Fibroblast of skin of left biceps (primary cell): Measurements from ENCODE around the gene BUD31.
"Not testable (repeated sequence)": the region's sequence is repeated elsewhere in the genome, so short reads cannot be mapped to it uniquely, and the experiment has no call there.

Source experiments
- DNase-seq, 2 experiments: peaks; one replicate each; pipeline ENCODE4 v3.0.0-alpha.2; 2013; ENCODE audit warnings: low read depth in 2 of 2

The BUD31 gene

DNA sequence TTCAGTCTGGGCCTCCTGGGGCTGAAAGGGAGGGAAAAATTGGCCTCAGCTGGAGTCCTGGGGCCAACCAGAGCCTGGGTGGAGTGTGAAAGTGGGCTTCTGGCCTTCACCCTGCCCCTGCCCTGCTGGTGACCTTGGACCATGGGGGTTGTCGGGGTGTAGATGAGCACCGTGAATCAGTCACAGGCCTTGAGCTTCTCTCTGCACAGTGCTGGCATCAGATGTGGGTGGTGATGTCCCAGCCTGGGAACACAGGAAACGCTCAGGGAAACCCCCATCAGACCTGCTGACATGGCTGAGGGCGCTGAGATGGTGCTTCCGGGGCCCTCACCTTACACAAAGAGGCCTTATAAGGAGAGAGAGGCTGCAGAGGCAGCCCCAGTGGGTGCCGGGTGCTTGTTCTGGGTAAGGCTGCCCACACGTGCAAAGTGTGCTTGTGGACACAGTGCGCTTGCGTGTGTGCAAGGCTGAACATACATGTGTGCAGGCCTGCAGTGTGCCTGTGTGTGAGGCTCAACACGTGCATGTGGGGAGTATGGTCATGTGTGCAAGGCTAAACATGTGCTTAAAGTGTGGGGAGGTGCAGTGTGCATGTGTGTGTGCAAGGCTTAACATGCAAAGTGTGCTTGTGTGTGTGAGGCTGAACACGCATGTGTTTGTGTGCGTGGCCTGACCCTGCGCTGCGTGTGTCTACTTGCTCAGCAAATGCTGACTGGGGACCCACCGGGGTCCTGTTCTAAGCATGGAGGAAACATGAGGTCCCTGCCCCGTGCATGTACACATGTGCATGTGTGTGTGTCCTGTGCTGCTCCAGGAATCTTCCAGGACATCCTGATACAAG is 27.7 kb upstream of the BUD31 start:
- DNase-seq: no peak

DNA sequence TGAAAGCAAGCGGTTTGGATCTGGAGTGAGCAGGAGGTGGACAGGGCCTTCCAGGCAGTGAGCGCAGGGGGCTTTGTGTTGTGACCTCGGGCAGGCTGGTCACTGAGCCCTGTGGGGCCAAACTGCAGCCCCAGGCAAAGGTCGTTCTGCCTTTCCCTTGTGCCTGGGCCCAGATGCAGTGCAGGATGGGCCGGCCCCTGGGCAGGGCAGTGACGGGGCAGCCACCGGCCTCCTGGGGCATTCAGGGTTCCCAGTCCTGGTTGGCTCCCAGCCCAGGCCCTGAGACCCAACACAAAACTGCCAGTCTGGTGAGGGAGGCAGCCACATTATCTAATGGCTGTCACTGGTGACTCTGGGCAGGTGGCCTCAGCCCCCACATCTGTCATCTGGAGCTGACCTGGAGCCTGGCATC is 27.1 kb upstream of the BUD31 start:
- DNase-seq: no peak

DNA sequence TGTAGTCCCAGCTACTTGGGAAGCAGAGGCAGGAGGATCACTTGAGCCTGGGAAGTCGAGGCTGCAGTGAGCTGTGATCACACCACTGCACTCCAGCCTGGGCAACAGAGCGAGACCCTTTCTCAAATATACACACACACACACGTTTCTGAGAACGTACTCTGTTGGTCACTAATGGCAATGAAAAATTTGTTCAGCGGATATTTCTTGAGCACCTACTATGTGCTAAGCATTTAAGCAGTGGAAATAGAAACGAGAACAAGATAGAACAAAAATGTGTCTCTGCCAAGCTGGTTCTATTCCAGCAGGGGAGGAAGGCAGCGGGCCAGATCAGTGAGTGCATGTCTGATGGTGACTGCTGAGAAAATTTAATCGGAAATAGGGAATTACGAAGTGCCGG is 25.6 kb upstream of the BUD31 start:
- DNase-seq: no peak

DNA sequence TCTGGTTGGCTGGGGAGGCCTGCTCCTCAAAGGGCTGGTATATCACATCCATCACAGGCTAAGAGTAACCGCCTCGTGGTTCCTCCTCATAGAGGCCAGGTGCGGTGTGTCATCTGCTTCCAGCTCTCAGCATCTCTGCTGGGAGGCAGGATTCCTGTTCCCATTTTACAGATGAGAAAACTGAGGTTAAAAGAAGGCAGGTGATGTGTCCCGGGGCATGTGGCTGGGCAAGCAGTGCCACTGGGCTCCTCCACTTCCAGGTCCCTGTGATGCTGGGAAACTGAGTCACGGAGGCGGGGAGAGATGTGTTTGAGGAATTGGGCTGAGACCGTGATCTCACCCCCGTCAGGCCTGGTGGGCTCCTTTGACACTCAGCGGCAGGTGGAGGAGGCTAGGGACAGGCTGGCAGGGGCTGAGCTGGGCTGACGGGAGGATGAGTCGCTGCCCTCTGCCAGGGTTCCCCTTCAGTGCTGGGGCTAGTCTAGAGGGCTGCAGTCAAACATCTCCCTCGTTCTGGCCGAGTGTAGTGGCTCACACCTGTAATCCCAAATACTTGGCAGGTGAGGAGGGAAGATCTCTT is 24.9 kb upstream of the BUD31 start:
- DNase-seq: no peak

DNA sequence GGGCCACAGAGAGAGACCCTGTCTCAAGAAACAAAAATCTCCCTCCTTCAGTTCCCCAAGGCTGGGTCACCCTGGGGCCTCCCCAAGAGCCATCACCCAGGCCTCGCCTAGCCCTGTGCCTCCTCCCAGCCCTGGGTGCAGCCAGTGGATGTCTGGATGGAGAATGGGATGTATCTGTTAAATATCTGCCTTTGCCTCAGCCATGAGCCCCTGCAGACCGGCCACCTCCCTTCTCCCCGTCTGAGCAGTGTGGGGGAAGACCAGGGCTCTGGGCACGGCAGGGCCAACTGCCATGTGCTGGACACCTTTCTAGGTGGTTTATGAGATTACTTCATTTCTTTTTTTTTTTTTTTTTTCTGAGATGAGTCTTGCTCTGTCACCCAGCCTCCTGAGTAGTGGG is 24.2 kb upstream of the BUD31 start:
- DNase-seq: no peak

DNA sequence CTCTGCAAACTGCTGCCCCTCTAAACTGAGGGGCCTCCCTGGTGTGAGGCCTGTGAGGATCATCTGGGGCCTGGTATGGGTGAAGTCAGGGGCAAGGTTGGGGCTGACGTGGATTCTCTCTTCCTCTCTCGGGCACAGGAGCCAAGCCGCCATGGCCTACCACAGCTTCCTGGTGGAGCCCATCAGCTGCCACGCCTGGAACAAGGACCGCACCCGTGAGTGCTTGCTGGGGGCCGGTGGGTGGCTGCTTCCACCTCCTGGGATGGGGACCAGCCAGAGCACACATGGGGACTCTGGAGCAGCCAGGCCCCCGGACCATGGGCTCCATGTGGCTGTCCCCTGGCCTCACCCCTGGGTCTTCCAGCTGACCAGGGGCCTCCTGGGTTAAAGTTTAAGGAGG is 23.2 kb upstream of the BUD31 start:
- no peak for DNase-seq

DNA sequence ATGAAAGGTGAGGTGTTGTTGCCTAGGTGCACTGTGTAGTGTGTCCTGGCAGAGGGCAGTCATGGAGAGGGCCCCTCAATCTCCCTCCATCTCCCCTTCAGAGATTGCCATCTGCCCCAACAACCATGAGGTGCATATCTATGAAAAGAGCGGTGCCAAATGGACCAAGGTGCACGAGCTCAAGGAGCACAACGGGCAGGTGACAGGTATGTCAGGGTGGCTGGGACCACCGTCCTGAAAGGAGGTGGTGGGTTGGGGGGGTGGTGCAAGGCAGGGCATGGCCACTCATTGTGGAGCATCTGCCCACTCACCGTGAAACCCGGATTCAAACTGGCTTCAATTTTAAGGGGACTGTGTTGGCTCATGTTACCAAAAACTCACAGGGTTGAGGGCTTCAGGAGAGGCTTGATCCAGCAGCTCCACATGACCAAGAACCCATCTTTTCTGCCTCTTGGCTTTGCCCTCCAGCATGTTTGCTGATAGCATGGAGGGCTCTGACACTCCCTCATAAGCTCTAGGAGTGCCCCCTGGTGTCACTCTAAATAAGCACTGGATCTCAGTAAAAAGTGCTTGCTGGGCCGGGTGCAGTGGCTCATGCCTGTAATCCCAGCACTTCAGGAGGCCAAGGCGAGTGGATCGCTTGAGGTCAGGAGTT is 22.1 kb upstream of the BUD31 start:
- DNase-seq: no peak

DNA sequence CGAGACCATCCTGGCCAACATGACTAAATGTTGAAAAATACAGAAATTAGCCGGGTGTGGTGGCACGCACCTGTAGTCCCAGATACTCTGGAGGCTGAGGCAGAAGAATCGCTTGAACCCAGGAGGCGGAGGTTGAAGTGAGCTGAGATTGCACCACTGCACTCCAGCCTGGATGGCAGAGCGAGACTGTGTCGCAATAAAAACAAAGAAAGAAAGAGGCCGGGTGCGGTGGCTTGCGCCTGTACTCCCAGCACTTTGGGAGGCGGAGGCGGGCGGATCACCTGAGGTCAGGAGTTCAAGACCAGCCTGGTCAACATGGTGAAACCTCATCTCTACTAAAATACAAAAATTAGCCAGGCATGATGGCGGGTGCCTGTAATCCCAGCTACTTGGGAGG is 21.5 kb upstream of the BUD31 start:
- not testable (repeated sequence) for DNase-seq

DNA sequence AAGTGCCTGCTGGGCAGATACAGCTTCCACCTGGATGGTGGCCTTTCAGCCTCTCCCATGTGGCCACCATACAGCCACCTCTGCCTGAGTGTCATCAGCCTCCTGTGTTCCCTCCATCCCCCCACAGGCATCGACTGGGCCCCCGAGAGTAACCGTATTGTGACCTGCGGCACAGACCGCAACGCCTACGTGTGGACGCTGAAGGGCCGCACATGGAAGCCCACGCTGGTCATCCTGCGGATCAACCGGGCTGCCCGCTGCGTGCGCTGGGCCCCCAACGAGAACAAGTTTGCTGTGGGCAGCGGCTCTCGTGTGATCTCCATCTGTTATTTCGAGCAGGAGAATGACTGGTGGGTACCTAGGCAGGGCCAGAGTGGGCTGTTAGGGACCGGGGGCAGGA is 20.9 kb upstream of the BUD31 start:
- DNase-seq: no peak

DNA sequence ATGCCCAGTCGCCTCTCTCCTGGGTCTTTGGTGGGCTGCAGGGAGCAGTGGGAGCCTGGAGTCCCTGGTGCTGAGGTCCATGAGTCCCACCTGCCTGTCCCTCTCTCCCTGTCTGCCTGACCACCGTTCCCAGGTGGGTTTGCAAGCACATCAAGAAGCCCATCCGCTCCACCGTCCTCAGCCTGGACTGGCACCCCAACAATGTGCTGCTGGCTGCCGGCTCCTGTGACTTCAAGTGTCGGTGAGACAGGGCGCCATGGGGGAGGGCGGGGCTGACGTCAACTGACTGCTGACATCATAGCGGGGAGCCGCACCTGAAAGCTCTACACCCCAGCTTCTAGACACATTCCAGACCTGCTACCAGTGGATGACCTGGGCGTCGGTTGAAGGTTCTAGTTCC is 19.0 kb upstream of the BUD31 start:
- no peak for DNase-seq

DNA sequence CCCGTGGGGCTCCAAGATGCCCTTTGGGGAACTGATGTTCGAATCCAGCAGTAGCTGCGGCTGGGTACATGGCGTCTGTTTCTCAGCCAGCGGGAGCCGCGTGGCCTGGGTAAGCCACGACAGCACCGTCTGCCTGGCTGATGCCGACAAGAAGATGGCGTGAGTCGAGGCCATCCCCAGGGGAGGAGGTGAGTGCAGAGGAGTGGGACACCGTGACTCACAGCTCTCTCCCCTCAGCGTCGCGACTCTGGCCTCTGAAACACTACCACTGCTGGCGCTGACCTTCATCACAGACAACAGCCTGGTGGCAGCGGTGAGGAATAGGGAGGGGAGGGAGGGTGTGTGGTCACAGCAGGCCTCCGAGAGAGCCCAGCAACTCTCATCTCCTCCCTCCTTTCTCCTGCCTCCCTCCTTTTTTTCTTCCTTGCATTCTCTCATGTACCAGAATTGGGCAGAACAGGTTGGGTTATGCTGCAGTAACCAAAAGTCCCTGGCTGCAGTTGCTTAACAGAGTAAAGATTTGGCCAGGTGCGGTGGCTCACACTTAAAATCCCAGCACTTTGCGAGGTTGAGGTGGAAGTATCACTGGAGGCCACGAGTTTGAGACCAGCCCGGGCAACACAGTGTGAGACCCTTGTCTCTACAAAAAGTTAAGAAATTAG is 17.7 kb upstream of the BUD31 start:
- no peak for DNase-seq

DNA sequence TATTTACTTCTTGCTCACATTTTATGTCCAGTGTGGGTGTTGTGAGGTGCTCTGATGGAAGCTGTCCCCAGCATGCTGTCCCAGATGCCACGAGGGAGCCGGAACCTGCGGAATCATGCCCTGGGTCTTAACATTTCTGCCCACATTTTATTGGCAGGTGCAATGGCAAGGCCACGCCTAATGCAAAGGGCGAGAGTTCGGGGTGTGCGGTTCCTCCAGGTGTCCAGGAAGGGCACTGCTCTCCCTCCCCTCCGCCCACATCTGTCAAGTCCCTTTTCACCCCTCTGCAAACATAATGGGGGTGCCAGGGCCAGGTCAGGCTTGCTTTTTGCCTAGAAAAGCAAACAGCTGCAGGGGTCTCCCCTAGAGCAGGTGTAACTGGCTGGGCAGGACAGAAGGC is 16.7 kb upstream of the BUD31 start:
- DNase-seq: no peak

DNA sequence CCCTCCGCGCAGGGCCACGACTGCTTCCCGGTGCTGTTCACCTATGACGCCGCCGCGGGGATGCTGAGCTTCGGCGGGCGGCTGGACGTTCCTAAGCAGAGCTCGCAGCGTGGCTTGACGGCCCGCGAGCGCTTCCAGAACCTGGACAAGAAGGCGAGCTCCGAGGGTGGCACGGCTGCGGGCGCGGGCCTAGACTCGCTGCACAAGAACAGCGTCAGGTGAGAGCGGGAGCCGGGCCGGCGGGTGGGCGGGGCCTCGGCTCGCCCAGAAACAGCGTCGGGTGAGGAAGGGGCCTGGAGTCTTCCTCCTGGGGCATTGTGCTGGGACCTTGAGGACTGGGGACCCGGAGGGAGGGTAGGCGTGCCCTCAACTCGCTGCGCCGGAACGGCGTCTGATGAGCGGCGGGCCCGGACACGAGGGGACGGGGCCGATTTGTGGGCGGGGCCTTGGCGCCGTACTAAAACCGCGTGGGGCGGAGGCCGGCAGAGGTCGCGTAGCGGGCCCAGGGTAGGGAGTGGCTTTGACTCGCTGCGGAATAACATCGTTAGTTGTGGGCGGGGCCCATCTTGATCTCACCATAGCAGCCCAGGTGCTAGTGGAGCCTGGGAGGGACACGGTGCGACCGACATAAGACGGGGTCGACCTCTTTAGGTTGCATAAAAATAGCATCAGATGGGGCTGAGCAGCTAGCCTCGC is 16.0 kb upstream of the BUD31 start:
- DNase-seq: no peak

DNA sequence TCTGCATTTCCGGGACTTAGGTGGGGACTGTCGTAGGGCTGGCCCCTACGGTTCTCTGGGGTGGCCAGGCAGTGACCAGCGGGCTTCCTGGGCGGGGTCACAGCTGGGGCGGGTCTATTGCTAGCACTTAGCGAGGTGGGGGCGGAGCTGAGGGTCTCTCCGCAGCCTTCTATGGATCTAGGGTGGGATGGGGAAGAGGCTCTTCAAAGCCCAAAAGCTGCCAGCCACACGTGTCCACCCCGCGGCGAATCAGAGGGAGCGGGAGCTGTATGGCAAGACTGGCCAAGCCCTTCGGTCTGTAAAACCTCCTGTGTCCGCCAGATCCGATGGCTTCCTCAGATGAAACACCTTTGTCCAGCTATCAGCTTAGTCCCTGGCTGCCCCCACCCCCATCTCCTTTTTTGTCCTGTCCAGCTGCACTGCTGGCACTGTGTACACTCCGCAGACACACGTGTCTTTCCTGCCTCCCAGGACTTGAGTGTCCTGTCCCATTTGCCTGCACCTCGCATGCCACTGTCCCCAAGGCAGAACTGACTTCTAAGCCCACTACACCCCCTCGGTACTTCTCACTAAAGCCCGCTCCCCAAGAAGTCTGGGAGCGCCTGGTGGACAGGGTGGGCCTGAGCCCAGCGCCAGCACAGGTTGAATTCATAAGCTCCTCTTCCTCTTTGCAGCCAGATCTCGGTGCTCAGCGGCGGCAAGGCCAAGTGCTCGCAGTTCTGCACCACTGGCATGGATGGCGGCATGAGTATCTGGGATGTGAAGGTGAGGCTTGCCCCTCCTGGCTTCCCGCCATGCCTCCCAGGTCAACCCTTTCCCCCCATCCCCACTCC is 15.2 kb upstream of the BUD31 start:
- no peak for DNase-seq

DNA sequence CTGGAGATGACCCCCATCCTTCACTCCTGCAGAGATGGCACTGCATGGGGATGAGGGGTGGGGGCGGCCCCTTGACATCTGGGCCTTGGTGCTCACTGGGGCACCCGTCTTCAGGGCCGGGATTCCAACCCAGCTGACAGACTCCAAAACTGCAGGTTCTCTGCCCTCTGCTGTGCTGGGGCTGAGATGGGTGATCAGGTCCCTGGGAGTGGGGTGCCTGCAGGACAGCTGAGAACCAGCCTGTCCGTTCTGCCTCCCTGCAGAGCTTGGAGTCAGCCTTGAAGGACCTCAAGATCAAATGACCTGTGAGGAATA is 14.6 kb upstream of the BUD31 start:
- DNase-seq: no peak

DNA sequence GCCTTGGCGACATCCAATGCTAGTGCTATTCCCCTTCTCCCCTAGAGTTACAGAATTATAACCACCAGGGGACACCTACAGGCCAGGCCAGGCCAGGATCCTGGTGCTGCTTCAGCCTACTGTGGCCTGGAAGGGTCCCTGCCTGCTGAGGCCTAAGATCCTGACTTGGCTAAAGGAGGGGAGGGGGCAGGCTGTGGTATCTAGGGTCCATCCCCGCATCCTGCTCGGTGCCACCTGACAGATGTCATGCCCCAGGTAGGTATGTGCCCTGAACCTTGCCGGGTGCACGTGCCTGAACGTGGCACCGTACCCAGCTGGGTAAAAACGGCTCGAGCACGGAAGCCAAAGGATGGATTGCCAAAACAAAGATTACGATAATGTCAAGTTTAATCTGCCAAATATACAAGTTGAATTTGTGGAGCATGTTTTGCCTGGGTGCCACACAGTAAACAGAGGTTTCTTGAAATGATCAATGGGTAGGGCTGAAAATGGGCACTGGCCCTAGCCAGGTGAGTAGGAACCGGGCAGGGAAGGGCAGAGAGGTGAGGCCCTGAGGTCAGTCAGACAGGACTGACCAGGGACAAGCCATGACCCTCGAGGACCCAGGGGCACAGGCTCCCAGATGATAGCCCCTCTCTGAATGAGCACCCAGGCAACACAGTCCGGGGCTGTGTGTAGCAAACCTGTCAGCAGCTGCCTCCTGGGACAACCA is 13.0 kb upstream of the BUD31 start:
- no peak for DNase-seq

DNA sequence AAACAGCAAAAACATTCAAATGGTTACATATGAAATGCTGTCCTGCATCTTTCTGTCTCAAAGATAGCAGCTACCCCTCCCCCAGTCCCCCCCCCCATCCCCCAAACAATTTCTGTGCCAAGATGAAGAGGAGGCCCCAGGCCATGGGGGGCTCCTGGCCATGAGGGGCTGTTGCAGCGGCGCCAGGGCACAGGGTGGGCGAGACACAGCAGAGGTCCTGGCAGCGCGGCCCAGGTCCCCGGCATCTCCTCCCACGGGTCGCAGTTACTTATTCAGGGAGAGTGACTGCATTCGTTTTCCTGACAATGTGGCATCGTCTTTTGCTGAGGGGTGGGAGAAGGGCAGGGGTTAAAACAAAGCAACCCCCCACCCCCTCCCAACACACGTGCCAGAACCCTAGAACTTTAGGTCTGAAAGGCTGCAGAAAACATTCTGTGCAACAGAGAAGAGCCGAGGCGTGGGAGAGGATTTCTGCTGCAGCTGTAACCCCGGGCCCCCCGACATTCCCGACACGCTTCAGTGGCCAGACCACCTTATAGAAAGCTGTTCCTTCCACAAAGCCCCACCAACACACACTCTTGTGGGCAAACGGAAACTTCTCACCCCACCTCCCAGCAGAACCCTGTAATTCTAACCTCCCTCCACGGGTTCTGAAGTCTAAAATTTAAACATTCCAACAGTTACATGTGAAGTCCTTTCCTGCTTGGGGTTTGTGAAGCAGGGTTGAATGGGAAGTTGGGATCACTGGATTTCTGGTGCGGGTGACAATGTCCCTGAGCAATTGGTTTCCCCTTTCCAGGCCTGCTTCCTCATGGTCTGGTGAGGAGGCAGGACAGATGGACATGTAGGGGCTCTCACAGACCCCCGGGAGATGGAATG is 12.1 kb upstream of the BUD31 start:
- no peak for DNase-seq

DNA sequence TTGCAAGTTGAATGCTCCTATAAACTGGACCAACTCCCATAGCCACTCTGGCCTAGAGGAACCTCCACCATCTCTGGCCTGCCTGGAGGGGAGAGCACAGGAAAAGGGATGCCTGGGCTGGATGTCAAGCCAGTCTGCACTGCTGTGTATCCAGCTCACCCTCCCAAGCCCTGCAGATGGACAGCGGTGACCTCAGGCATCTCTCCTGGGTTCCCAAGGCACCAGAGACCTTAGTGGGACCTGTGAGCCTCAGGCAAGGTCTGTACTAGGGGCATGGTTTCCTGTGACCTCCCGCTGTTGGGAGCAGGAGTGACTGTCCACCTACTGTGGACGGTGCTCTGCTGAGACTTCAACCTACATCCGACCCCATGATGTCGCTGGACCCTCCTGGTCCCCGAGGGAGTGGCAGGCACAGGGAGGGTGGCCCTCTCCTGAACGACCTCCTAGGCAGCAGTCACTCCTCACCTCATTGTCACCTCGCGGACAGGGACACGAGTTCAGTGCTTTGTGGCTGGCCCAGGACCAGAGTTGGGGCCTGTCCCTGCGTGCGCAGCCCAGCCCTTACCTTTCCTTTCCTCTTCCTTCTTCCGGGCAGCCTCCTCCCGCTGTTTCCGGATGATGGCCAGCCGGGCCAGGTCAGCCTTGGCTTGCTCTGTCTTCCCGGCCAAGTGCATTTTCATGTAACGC is 11.3 kb upstream of the BUD31 start:
- no peak for DNase-seq

DNA sequence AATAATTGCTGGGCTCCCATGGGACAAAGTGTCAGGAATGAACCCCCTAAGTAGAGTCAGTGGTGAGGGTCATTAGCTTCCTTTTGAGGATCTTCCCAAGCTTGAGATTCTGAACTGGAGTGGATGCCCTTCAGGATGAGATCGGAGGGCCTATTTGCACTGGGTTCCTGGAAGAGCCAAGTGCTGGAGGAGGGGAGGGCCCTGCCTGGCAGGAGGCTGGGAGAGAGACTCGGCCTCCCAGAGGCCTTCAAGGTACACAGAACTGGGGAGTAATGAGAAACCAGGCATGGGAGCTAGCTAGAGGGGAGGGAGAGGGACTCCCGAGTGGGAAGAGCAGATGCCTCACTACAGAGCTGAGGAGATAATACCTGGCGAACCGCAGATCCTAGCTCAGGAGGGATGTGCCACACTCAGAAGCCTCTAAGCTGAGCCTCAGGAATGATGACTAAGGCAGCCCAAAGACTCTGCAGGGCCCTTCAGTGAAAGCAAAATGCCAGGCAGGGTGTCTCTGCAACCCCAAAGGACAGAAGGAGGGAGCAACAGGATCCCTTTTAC is 9.8 kb upstream of the BUD31 start:
- no peak for DNase-seq
